HUDEP-2 (cell line): ENCODE results near the gene ABCB9.

ENCODE experiments used
- DNase-seq, 76 experiments: peaks; one replicate each; lab custom pipeline; 2025; ENCODE audit not compliant: unreplicated experiment in 76 of 76; lab: John Stamatoyannopoulos, UW

Gene ABCB9

GRCh38 chr12:122995503-122996187, 29.4 kb upstream of the ABCB9 start:
- DNase-seq = no peak

DNA sequence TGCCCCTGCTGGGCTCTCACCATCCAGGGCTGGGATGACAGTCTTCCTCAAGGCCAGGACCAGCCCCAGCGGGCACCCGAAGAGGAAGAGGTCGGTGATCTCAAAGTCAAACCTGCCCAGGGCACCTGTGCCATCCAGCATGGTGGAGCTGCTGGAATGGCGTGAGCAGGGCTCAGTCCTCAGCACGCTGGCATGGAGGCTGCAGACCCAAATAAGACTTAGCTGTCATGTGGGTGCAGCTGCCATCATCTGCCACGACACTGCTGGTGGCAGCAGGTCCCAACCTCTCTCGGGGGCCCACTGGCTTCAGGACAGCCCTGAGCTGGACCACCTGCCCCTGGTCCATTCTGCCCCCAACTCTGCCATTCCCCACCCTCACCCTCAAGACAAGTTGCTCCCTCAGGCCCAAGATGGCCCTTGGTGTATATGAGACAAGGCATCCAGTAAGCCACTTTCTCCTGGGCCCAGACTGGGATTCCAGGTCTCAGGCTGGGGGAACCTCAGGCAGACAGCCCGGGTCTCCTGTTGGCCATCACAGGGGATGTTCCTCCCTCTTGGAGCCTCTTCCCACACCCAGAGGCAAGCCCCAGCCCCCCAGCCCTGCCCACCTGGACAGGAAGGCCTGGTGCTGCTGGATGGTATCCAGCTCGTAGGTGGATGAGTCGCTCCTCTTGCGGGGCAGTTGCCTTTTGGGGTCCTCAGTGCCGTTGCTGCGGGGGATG, 28.7 kb upstream of the ABCB9 start:
- no peak for DNase-seq

- DNase-seq = no peak
These were observed 27.9 kb upstream of the ABCB9 start for GRCh38 chr12:122994140-122994675.

GRCh38 chr12:122992386-122992785, 26.1 kb upstream of the ABCB9 start:
- no peak for DNase-seq

GRCh38 chr12:122991623-122992275, 25.5 kb upstream of the ABCB9 start:
- DNase-seq = no peak

DNA sequence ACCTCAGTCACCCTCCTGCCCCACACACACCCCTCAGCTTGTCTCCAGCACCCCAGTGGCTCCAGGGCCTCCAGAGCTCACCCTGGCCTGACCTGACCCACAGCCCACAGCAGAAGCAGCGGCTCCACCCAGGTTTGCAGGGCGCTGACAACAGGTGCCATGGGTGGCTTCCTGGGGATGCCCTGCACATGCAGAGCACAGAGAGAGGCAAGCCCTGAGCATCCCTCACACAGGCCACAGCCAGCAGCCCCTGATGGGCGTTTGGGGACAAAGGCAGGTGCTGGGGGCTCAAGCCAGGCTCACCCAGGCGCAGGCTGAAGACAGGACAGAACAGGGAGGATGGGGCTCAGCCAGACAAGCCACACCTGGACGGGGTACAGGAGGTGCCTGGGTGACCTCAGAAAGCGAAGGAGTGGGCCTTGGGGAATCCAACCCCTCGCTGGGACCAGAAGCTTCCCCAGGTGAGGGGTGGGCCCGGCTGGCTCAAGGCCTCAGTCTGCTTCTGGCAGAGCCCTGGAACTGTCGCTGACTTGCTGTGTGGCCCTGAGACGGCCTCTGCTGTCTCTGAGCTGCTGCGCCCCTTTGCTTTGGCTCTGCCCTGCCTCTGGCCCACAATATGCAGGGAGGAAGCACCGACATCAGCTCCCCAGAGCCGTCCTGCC, 24.8 kb upstream of the ABCB9 start:
- DNase-seq = no peak

DNA sequence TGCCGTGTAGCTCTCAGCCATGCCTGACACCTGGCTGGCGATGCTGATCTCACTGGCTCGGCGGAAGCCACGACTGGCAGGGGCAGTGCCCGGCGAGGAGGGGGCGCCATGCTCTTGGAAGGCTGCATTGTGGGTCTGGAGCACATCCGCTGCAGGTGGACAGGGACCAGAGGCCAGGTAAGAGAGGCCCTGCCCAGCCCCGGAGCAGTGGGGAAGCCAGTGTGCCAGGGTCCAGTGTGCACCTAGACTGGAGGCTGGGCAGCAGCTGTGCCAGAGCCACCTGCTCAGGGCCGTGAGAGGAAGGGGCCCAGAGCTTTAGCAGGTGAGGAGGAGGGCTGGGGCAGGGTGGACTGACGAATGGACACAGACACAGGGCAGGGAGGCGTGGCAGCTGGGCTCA, 24.3 kb upstream of the ABCB9 start:
- no peak for DNase-seq

- no peak for DNase-seq
These were observed 23.7 kb upstream of the ABCB9 start for GRCh38 chr12:122989874-122990419.

DNA sequence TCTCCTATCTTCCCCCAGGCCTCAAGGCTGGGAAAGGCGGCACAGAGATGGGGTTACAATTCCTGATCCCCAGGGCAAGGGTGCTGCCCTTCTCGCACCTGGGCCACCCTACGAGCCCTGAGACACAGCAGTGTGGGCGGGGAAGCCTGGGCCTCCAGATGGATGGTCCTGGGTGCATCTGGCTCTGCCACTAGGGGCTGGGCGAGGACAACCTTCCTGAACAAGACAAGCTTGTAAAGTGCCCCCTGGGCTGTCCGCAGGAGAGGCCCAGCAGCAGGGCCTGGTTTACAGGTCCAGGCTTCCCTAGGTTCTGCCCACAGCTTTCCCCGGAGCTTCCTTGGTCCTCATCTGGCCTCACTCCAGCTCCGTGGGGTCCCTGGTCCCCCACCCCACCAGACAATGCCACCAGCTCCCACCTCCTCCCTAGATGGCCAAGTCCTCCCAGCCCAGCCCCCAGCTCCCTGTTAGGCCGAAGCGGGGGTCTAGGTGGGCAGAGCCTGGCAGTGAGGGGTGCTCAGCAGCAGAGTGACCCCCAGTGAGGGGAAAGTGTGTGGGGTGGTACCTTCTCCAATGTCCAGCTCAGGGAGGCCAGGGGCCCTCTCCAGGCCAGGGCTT, 23.1 kb upstream of the ABCB9 start:
- DNase-seq = no peak

- no peak for DNase-seq
These were observed 22.4 kb upstream of the ABCB9 start for GRCh38 chr12:122988612-122989212.

DNA sequence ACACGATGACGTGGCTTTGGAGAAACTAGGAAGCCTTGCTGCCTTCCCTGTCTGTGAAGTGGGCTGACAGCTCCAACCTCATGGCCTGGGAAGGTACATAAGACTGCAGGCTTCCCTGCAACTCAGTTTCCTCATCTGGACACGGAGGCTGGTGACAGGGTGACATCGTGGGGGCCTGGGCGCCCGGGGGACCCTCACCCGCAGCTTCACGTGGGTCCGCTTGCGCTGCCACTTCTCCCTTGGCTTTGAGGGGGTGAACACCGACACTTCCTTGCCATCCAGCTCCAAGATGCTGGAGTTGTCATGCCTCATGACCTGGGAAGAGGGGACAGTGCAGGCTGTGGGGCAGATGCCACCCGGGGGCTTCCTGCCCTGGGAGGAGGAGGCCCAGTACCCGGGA, 21.8 kb upstream of the ABCB9 start:
- no peak for DNase-seq

DNA sequence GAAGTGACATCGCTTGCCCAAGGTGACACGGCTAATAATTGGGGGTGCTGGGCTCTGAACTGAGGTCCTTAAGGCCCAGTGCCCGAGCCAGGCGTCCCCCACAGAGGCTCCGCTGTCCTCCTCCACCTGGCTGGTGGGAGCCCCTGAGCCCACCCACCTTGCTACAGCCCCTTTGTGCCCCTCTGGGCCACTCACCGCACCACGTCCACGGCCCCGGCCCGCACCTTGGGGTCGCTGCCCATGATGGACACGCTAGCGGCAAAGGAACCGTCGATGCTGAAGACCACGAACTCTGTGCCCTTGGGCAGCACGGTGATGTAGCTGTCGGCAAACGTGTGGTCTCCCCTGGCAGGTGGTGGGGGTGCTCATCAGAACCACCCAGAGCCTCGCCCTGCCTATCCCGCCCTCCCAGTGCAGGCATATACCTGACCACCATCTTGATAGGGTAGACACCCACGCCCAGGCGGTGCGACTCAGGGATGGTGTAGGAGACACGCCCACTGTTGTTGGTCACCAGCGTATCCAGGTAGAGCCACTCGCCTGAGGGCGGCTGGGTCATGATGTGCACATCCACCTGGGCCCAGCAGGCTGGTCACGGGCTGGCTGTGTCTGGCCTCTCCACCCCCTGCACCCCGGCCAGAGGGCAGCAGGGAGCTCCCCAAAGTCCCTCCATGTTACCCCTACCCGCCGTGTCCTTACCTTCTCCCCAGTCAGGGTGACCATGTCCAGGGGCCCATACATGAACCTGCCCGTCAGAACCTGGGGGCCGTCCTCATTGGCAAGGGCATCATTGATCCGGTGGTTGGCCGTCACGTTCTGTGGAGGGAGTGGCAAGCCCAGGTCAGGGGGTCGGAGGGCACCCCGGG, 21.1 kb upstream of the ABCB9 start:
- DNase-seq = no peak

GRCh38 chr12:122986258-122986871, 20.1 kb upstream of the ABCB9 start:
- DNase-seq = no peak

- no peak for DNase-seq
These were observed 19.3 kb upstream of the ABCB9 start for GRCh38 chr12:122985338-122986257.

GRCh38 chr12:122984612-122985337, 18.5 kb upstream of the ABCB9 start:
- no peak for DNase-seq

- DNase-seq = no peak
These were observed 17.7 kb upstream of the ABCB9 start for GRCh38 chr12:122983789-122984515.
